Left cardiac atrium (tissue), 4 donors: ENCODE data around the gene GRN. TPM values are rescaled to one million over a fixed set of nuclear protein-coding genes. Genes with fewer than 3 reads are reported as not detected.
A peak's percentile ranks its signal among the peaks of the same experiment; 100 is the strongest.
"Not testable (repeated sequence)": the region's sequence is repeated elsewhere in the genome, so short reads cannot be mapped to it uniquely, and the experiment has no call there.

Experiments used
- ATAC-seq, 2 donors: fragments of 200-7000 bp; cut with Tn5 transposase; one replicate each; pipeline ENCODE4 v1.9.1; 2020; ENCODE audit warnings: mild to moderate bottlenecking in 2 of 2, moderate library complexity in 2 of 2
- DNase-seq: peaks from one replicate; pipeline ENCODE4 v3.0.0-alpha.2; 2020
- intact Hi-C, 2 donors: fragments of 100-400 bp; cut with DNase I; formaldehyde crosslinking; loops; one replicate each; pipeline versions ENCODE4 v1.14.1 to v1.15.1; 2022 to 2023
- total RNA-seq, 2 donors: library from RNA; stranded (reverse); fragmentation: NEBNext Ultra II Directional; extraction: Animal tissue kit (Norgen Biotek cat#: 25700); gene quantifications; one replicate each; pipeline ENCODE4 v1.2.1, GENCODE V29; 2021
- donor health status: DM: no; HTN: yes; CAD: no.
- donor health status: DM: no; HTN: yes; CAD: no; lungs with severe emphysema.
- donor health status: DM: yes; HTN: yes; CAD: no.
- donor health status: Dilated cardiomyopathy.

Gene GRN
- total RNA-seq, 2 donors from 2014 or later: 190 to 206 TPM

- no peak for ATAC-seq
- DNase-seq: no peak
- intact Hi-C loops: loop anchor here in 1 of 2 donors (5.0 kb wide), 2 partner anchors 113 to 133 kb away; partner anchors contain the start of gene GPATCH8
These were observed 44.7 kb downstream of the GRN start for GRCh38 chr17:44389723-44390202.

GRCh38 chr17:44390250-44390870, 45.3 kb downstream of the GRN start:
- no peak for ATAC-seq
- intact Hi-C loops: loop anchor here in 1 of 2 donors (5.0 kb wide), 1 partner anchor 132 kb away; no protein-coding TSS in a partner anchor
- DNase-seq: no peak

GRCh38 chr17:44394112-44394511, 49.0 kb downstream of the GRN start:
- not testable (repeated sequence) for DNase-seq

GRCh38 chr17:44394833-44395232, 49.7 kb downstream of the GRN start:
- ATAC-seq (no peak), DNase-seq (no peak)
- intact Hi-C loops: loop anchor here (5.0 kb wide), 1 partner anchor 127 kb away; no protein-coding TSS in a partner anchor

More at GRCh38 chr17:44394112-44394511, 49.0 kb downstream of the GRN start:
- ATAC-seq: not testable (repeated sequence)
- intact Hi-C loops: loop anchor here in 1 of 2 donors (5.0 kb wide), 1 partner anchor 128 kb away; no protein-coding TSS in a partner anchor

GRCh38 chr17:44396946-44397345, 51.8 kb downstream of the GRN start:
- DNase-seq (no peak), ATAC-seq (no peak)
- intact Hi-C loops: loop anchor here in 1 of 2 donors (5.0 kb wide), 1 partner anchor 125 kb away; no protein-coding TSS in a partner anchor

- ATAC-seq (no peak), DNase-seq (no peak)
- intact Hi-C loops: loop anchor here in 1 of 2 donors (5.0 kb wide), 1 partner anchor 125 kb away; no protein-coding TSS in a partner anchor
These were observed 52.7 kb downstream of the GRN start for GRCh38 chr17:44397479-44398440.

GRCh38 chr17:44398692-44399691, 53.9 kb downstream of the GRN start:
- DNase-seq (no peak), ATAC-seq (peak in 1 of 2 donors; percentile 19)
- intact Hi-C loops: loop anchor here in 1 of 2 donors (5.0 kb wide), 1 partner anchor 123 kb away; no protein-coding TSS in a partner anchor

GRCh38 chr17:44400226-44400847, 55.2 kb downstream of the GRN start:
- DNase-seq: no peak
- intact Hi-C loops: no loop called here
- ATAC-seq: peak in 1 of 2 donors; percentile 27

Other genes starting within 250 kb of the GRN start
- gene HDAC5, start 221.7 kb upstream of the GRN start, total RNA-seq: 10 to 100 TPM; 39.2 to 57.9 TPM
- gene HROB, start 203.4 kb upstream of the GRN start, total RNA-seq: 1 to 10 TPM; 1.1 to 1.3 TPM
- 1 to 10 TPM; 4.9 to 8.7 TPM for gene ASB16, start 174.6 kb upstream of the GRN start, total RNA-seq
- gene TMUB2, start 158.3 kb upstream of the GRN start, total RNA-seq: 10 to 100 TPM; 22.5 to 23.1 TPM
- 10 to 100 TPM; 39.6 to 50.4 TPM for gene ATXN7L3, start 145.4 kb upstream of the GRN start, total RNA-seq
- 10 to 100 TPM; 35.5 to 48.2 TPM for gene UBTF, start 125.6 kb upstream of the GRN start, total RNA-seq
- gene SLC4A1, start 77.2 kb upstream of the GRN start, total RNA-seq: under 1 TPM in 1 of 2 donors, not detected in 1; 0.63 TPM
- 1 to 10 TPM in 1 of 2 donors, under 1 TPM in 1; 0.85 to 1.0 TPM for gene RUNDC3A, start 36.7 kb upstream of the GRN start, total RNA-seq
- gene SLC25A39, start 20.5 kb upstream of the GRN start, total RNA-seq: 10 to 100 TPM; 60.9 to 62.5 TPM
- 1 to 10 TPM; 1.2 to 2.4 TPM for gene FAM171A2, start 18.6 kb downstream of the GRN start, total RNA-seq
- 1 to 10 TPM; 2.4 to 2.7 TPM for gene ITGA2B, start 44.3 kb downstream of the GRN start, total RNA-seq
- 10 to 100 TPM; 20.8 to 28.9 TPM for gene GPATCH8, start 158.1 kb downstream of the GRN start, total RNA-seq
- gene FZD2, start 212.2 kb downstream of the GRN start, total RNA-seq: 1 to 10 TPM; 3.0 to 4.3 TPM